Liver (tissue), 9 donors: ENCODE results near the gene ASB8. TPM values are rescaled to one million over a fixed set of nuclear protein-coding genes. Genes with fewer than 3 reads are reported as not detected.
A peak's percentile ranks its signal among the peaks of the same experiment; 100 is the strongest.

ENCODE experiments used
- DNase-seq: peaks from one replicate; pipeline ENCODE4 v3.0.0-alpha.2; 2017; ENCODE audit warnings: low spot score
- H3K27ac ChIP-seq, 2 donors: one replicate each; pipeline ENCODE4 v1.7.0; 2013; ENCODE audit warnings: inconsistent platforms in 2 of 2, low read length in 2 of 2, control low read depth in 1 of 2, low read depth in 1 of 2, mild to moderate bottlenecking in 1 of 2
- H3K27me3 ChIP-seq, 4 donors: one replicate each; pipeline versions ENCODE4 v1.6.1 to v1.7.0; 2013; ENCODE audit warnings: low read length in 3 of 4, inconsistent platforms in 1 of 4, mild to moderate bottlenecking in 1 of 4, moderate library complexity in 1 of 4; ENCODE audit not compliant: control insufficient read depth in 4 of 4, insufficient read depth in 4 of 4
- H3K36me3 ChIP-seq, 4 donors: one replicate each; pipeline versions ENCODE4 v1.6.1 to v1.7.0; 2013; ENCODE audit warnings: low read length in 3 of 4, mild to moderate bottlenecking in 3 of 4, low read depth in 1 of 4, moderate library complexity in 1 of 4; ENCODE audit not compliant: control insufficient read depth in 4 of 4, insufficient read depth in 3 of 4
- H3K4me1 ChIP-seq, 4 donors: one replicate each; pipeline versions ENCODE4 v1.6.1 to v1.7.0; 2013; ENCODE audit warnings: low read length in 3 of 4, mild to moderate bottlenecking in 3 of 4, moderate library complexity in 1 of 4; ENCODE audit not compliant: control insufficient read depth in 4 of 4, insufficient read depth in 4 of 4
- H3K4me3 ChIP-seq, 3 donors: one replicate each; pipeline versions ENCODE4 v1.6.1 to v1.7.0; 2013; ENCODE audit warnings: low read length in 3 of 3, control low read depth in 1 of 3, low read depth in 1 of 3, mild to moderate bottlenecking in 1 of 3
- H3K9ac ChIP-seq, 2 donors: one replicate each; pipeline ENCODE4 v1.7.0; 2013; ENCODE audit warnings: low read length in 2 of 2, mild to moderate bottlenecking in 2 of 2, moderate library complexity in 2 of 2, control low read depth in 1 of 2, low read depth in 1 of 2
- H3K9me3 ChIP-seq, 4 donors: one replicate each; pipeline versions ENCODE4 v1.6.1 to v1.7.0; 2013; ENCODE audit warnings: low read length in 3 of 4; ENCODE audit not compliant: control insufficient read depth in 4 of 4
- EGR1 ChIP-seq, 2 donors: IDR thresholded peaks; 2 replicates each; pipeline ENCODE4 v1.6.1; 2016 to 2018; ENCODE audit warnings: antibody characterized with exemption in 2 of 2, low read depth in 2 of 2
- FOXA1 ChIP-seq: IDR thresholded peaks from 2 replicates; pipeline ENCODE4 v1.6.1; 2016; ENCODE audit warnings: antibody characterized with exemption
- FOXA2 ChIP-seq: IDR thresholded peaks from 2 replicates; pipeline ENCODE4 v1.6.1; 2016; ENCODE audit warnings: antibody characterized with exemption
- GABPA ChIP-seq, 2 donors: IDR thresholded peaks in 1 of 2; conservative IDR thresholded peaks in 1 of 2; 2 replicates each; pipeline ENCODE4 v1.6.1; 2016; ENCODE audit warnings: antibody characterized with exemption in 2 of 2, mild to moderate bottlenecking in 1 of 2, moderate library complexity in 1 of 2
- HNF4A ChIP-seq, 2 donors: conservative IDR thresholded peaks; 2 replicates each; pipeline ENCODE4 v1.6.1; 2016; ENCODE audit warnings: antibody characterized with exemption in 2 of 2, mild to moderate bottlenecking in 2 of 2
- HNF4G ChIP-seq: IDR thresholded peaks from 2 replicates; pipeline ENCODE4 v1.6.1; 2016; ENCODE audit warnings: antibody characterized with exemption
- JUND ChIP-seq, 2 donors: IDR thresholded peaks; 2 replicates each; pipeline ENCODE4 v1.6.1; 2016; ENCODE audit warnings: antibody characterized with exemption in 2 of 2
- NR2F2 ChIP-seq: IDR thresholded peaks from 2 replicates; pipeline ENCODE4 v1.6.1; 2016; ENCODE audit warnings: antibody characterized with exemption
- RAD21 ChIP-seq, 2 donors: IDR thresholded peaks; 2 replicates each; pipeline ENCODE4 v1.6.1; 2016; ENCODE audit warnings: antibody characterized with exemption in 2 of 2, mild to moderate bottlenecking in 2 of 2
- RXRA ChIP-seq, 2 donors: IDR thresholded peaks; 2 replicates each; pipeline ENCODE4 v1.6.1; 2017 to 2018; ENCODE audit warnings: antibody characterized with exemption in 2 of 2, mild to moderate bottlenecking in 1 of 2
- SP1 ChIP-seq: IDR thresholded peaks from 2 replicates; pipeline ENCODE4 v1.6.1; 2018; ENCODE audit warnings: antibody characterized with exemption, mild to moderate bottlenecking
- TAF1 ChIP-seq: conservative IDR thresholded peaks from 2 replicates; pipeline ENCODE4 v1.6.1; 2016; ENCODE audit warnings: antibody characterized with exemption, mild to moderate bottlenecking
- YY1 ChIP-seq: IDR thresholded peaks from 2 replicates; pipeline ENCODE4 v1.6.1; 2016; ENCODE audit warnings: antibody characterized with exemption, mild to moderate bottlenecking
- WGBS: extraction: QIAGEN DNeasy Blood & Tissue Kit; methylation state at CpG from one replicate; pipeline ENCODE4 v1.1.7; 2013; 5-methylcytosine and 5-hydroxymethylcytosine counted together
- polyA plus RNA-seq, 2 donors: library from polyadenylated mRNA; stranded (reverse) in 1 of 2; unstranded in 1 of 2; fragments of 200-250 nt in 1 of 2; fragments of >200 nt in 1 of 2; fragmentation: Nextera tagmentation in 1 of 2; extraction: Ambion mirVana in 1 of 2; gene quantifications; one replicate each; pipeline versions ENCODE4 v1.2.1 to v1.2.3, GENCODE V29; 2013 to 2015
- total RNA-seq, 2 donors: library from RNA; depleted of rRNA; stranded (reverse); fragments of >200 nt; gene quantifications; one replicate each; pipeline ENCODE4 v1.2.3, GENCODE V29; 2014
- TF ChIP-seq, protein P1 (sequence below): IDR thresholded peaks from 2 replicates; pipeline ENCODE4 v1.6.1; 2016; ENCODE audit warnings: antibody characterized with exemption
- TF ChIP-seq, protein P2 (sequence below): IDR thresholded peaks from 2 replicates; pipeline ENCODE4 v1.6.1; 2016; ENCODE audit warnings: antibody characterized with exemption, mild to moderate bottlenecking
- TF ChIP-seq, protein P3 (sequence below): fragments of 150-350 bp; IDR thresholded peaks from 2 replicates; pipeline ENCODE4 v1.5.1; 2017; ENCODE audit warnings: improper control_type of control experiment, low read depth, low read length; ENCODE audit not compliant: missing input control
- TF ChIP-seq, protein P4 (sequence below): IDR thresholded peaks from 2 replicates; pipeline ENCODE4 v1.6.1; 2016; ENCODE audit warnings: antibody characterized with exemption
- donor health status: healthy.
- donor health status: healthy.
- donor health status: healthy.
- donor health status: healthy.
- donor health status: healthy.

ASB8 gene
- total and polyA plus RNA-seq, 4 donors, result 17.0 to 23.5 (median 18.2) TPM

DNA sequence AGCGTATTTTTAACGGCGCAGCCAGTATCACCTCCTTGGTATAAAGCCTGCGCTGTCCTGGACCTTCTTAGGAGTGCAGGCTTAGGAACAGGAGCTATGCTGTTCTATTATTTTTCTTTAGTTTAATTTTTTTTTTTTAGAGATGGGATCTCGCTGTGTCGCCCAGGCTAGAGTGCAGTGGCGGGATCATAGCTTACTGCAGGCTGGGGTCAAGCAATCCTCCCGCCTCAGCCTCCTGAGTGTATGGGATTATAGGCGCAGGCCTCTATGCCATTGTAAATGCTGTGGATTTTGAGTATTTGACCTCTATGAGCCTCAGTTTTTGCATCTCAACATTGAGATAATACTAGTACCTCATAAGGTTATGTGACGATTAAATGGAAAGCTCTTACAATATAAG, 41.7 kb upstream of the ASB8 start (continued):
- TF ChIP-seq, protein P1, sequence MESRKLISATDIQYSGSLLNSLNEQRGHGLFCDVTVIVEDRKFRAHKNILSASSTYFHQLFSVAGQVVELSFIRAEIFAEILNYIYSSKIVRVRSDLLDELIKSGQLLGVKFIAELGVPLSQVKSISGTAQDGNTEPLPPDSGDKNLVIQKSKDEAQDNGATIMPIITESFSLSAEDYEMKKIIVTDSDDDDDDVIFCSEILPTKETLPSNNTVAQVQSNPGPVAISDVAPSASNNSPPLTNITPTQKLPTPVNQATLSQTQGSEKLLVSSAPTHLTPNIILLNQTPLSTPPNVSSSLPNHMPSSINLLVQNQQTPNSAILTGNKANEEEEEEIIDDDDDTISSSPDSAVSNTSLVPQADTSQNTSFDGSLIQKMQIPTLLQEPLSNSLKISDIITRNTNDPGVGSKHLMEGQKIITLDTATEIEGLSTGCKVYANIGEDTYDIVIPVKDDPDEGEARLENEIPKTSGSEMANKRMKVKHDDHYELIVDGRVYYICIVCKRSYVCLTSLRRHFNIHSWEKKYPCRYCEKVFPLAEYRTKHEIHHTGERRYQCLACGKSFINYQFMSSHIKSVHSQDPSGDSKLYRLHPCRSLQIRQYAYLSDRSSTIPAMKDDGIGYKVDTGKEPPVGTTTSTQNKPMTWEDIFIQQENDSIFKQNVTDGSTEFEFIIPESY, result no peak
- TF ChIP-seq FOXA2 (no peak), FOXA1 (no peak)

DNA sequence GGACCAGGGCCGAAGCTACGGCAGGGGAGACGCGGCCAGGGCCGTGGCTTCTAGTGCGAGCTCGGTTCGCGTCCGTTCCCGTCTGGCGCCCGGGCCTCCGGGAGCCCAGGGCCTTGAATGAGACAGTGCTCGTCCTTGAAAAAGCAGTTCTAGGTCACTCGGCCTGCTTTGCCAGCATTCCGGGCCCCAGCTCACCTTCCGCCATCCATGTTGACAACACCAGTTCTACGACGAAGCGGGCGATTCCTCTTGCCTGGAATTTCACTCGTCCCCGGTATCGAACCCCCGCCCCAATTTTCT, 41.3 kb upstream of the ASB8 start:
- H3K9ac ChIP-seq, result peak overlapping the region; percentile 66 to 77
- H3K27ac ChIP-seq, result peak overlapping the region; percentile 87 to 93
- 24% methylated on average over 26 of the region's 26 CpGs for WGBS
- H3K4me3 ChIP-seq, result peak overlapping the region; percentile 48 to 78 (median 68)
- TF ChIP-seq YY1 (no peak), RAD21 (IDR thresholded peaks at IDR 0.05) (no peak), FOXA2 (no peak), JUND (IDR thresholded peaks at IDR 0.05) (no peak), HNF4A (conservative IDR thresholded peaks at IDR 0.05) (no peak), TAF1 (no peak)
- TF ChIP-seq, protein P2, sequence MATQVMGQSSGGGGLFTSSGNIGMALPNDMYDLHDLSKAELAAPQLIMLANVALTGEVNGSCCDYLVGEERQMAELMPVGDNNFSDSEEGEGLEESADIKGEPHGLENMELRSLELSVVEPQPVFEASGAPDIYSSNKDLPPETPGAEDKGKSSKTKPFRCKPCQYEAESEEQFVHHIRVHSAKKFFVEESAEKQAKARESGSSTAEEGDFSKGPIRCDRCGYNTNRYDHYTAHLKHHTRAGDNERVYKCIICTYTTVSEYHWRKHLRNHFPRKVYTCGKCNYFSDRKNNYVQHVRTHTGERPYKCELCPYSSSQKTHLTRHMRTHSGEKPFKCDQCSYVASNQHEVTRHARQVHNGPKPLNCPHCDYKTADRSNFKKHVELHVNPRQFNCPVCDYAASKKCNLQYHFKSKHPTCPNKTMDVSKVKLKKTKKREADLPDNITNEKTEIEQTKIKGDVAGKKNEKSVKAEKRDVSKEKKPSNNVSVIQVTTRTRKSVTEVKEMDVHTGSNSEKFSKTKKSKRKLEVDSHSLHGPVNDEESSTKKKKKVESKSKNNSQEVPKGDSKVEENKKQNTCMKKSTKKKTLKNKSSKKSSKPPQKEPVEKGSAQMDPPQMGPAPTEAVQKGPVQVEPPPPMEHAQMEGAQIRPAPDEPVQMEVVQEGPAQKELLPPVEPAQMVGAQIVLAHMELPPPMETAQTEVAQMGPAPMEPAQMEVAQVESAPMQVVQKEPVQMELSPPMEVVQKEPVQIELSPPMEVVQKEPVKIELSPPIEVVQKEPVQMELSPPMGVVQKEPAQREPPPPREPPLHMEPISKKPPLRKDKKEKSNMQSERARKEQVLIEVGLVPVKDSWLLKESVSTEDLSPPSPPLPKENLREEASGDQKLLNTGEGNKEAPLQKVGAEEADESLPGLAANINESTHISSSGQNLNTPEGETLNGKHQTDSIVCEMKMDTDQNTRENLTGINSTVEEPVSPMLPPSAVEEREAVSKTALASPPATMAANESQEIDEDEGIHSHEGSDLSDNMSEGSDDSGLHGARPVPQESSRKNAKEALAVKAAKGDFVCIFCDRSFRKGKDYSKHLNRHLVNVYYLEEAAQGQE, result no peak
- TF ChIP-seq, protein P3, sequence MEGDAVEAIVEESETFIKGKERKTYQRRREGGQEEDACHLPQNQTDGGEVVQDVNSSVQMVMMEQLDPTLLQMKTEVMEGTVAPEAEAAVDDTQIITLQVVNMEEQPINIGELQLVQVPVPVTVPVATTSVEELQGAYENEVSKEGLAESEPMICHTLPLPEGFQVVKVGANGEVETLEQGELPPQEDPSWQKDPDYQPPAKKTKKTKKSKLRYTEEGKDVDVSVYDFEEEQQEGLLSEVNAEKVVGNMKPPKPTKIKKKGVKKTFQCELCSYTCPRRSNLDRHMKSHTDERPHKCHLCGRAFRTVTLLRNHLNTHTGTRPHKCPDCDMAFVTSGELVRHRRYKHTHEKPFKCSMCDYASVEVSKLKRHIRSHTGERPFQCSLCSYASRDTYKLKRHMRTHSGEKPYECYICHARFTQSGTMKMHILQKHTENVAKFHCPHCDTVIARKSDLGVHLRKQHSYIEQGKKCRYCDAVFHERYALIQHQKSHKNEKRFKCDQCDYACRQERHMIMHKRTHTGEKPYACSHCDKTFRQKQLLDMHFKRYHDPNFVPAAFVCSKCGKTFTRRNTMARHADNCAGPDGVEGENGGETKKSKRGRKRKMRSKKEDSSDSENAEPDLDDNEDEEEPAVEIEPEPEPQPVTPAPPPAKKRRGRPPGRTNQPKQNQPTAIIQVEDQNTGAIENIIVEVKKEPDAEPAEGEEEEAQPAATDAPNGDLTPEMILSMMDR, result no peak
- no peak for DNase-seq
- no peaks in the 10 kb centered on the region for H3K36me3 ChIP-seq
- peaks cover 0 to 12% (median 3%) of the 10 kb centered on the region in 4 donors for H3K4me1 ChIP-seq
- peaks cover 0 to 5% (median 0%) of the 10 kb centered on the region in 4 donors for H3K9me3 ChIP-seq
- no peaks in the 10 kb centered on the region for H3K27me3 ChIP-seq

DNA sequence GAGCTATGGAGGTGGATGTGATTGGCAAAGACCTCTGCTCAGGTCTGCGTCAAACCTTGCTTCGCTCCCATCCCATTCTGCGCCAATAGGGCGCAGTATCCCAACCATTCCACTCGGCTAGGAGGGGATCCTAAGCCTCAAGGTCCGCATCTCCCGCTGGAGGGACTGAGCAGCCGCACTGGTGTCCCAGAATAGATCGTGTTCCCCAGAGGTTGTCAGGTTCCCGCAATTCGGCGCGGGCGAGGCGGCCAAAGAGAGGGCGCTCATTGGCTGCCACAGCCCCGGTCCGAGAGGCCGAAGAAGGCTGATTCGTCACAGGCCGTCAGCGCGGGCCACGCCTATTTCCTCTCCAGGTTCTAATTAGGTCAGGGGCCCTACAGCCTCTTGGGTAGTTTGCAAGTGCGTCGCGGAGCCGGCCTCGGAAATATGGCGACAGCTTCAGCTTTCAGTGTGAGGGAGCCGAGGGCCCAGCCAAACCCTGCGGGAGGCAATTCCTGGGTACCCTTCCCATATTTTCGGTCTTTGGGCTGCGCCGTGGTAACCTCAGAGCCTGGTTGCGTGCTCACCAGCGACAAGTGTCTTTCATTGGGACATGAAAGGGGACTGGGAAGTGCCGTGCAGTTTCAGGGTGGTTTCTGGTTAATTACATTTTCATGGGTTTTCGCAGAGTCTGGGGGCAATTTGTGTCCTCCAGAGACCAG, 40.8 kb upstream of the ASB8 start:
- Histone ChIP-seq H3K36me3 (no peaks in the 10 kb centered on the region), H3K4me1 (peaks cover 0 to 12% (median 3%) of the 10 kb centered on the region in 4 donors), H3K27me3 (no peaks in the 10 kb centered on the region), H3K4me3 (peak overlapping the region; percentile 48 to 78 (median 68)), H3K9ac (peak overlapping the region; percentile 66 to 77), H3K9me3 (peaks cover 0 to 5% (median 0%) of the 10 kb centered on the region in 4 donors), H3K27ac (peak overlapping the region; percentile 87 to 93)
- DNase-seq, result peak; percentile 91
- 2% methylated on average over 39 of the region's 39 CpGs for WGBS
- TF ChIP-seq RXRA (IDR thresholded peaks at IDR 0.05), result peak; percentile 68 to 69
- peak; percentile 33 for TF ChIP-seq HNF4G
- peak; percentile 96 for TF ChIP-seq YY1
- TF ChIP-seq SP1, result peak; percentile 93
- TF ChIP-seq NR2F2, result peak; percentile 31
- no peak for TF ChIP-seq EGR1 (IDR thresholded peaks at IDR 0.05; ENCODE audit: low read depth in 2 of 2)
- TF ChIP-seq TAF1, result peak; percentile 89
- TF ChIP-seq FOXA2, result peak; percentile 18
- TF ChIP-seq, protein P2, result no peak
- peak; percentile 27 to 55 for TF ChIP-seq JUND (IDR thresholded peaks at IDR 0.05)
- peak in 1 of 2 donors; percentile 59 for TF ChIP-seq GABPA (IDR thresholded peaks at IDR 0.05 in 1 of 2, conservative IDR thresholded peaks at IDR 0.05 in 1 of 2)
- no peak for TF ChIP-seq FOXA1
- TF ChIP-seq, protein P4, sequence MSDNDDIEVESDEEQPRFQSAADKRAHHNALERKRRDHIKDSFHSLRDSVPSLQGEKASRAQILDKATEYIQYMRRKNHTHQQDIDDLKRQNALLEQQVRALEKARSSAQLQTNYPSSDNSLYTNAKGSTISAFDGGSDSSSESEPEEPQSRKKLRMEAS, result peak; percentile 59
- TF ChIP-seq RAD21 (IDR thresholded peaks at IDR 0.05), result peak in 1 of 2 donors; percentile 26
